HG02571 (cell line): ENCODE data around the gene BARD1.

Source experiments
- ATAC-seq: cut with Tn5 transposase; IDR thresholded peaks from one replicate; pipeline ENCODE4 v1.9.1; 2021; ENCODE audit warnings: mild to moderate bottlenecking, moderate library complexity; ENCODE audit not compliant: unreplicated experiment

BARD1 gene

DNA sequence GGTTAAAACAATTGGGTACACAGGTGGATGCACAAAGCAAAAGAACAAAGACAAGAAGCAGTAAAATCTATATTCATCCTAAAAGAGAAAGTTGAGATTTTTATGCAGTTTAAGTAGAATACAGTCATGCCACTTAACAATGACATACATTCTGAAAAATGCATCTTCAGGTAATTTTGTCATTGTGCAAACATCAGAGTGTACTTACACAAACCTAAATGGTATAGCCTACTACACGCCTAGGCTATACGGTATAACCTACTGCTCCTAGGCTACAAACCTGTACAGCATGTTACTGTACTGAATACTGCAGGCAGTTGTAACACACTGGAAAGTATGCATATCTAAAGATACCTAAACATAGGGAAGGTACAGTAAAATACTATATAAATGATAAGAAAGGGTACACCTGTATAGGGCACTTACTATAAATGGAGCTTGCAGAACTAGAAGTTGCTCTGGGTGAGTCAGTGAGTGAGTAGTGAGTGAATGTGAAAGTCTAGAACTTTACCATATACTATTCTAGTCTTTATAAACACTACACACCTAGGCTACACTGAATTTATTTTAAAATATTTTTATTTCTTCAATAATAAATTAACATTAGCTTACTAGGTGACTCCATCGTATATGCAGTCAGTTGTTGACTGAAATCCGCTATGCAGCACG is 132.9 kb downstream of the BARD1 start:
- ATAC-seq: no peak
